ENCODE results near the gene CFAP77. TPM values are rescaled to one million over a fixed set of nuclear protein-coding genes. Genes with fewer than 3 reads are reported as not detected.

The CFAP77 gene
- total and polyA plus RNA-seq, 10 of the 15 experiments (the other 5 are each of a cell fraction or from before 2014, with no cell fraction given): 0.33 TPM; not detected in 9

GRCh38 chr9:132408521-132408920 is 1.5 kb upstream of the CFAP77 start (continued):
- TF ChIP-seq HDAC2 (IDR thresholded peaks at IDR 0.05) (no peak), ASH2L (IDR thresholded peaks at IDR 0.05; ENCODE audit: borderline replicate concordance, low read depth) (no peak)

- H3K27ac ChIP-seq (ENCODE audit: control insufficient read depth, insufficient read depth): no peak overlapping the region
- H2AFZ ChIP-seq (ENCODE audit: control insufficient read depth, low read depth, low read length): peak overlapping the region; percentile 24
- H3K4me1 ChIP-seq (ENCODE audit: control insufficient read depth, insufficient read depth, low read length): peaks cover 12% of the 10 kb centered on the region
- FAIRE-seq (no peak), ATAC-seq (no peak), DNase-seq (ENCODE audit: low read depth, low spot score) (no peak)
- no peaks in the 10 kb centered on the region for H4K20me1 ChIP-seq (ENCODE audit: control insufficient read depth, insufficient read depth)
- POLR2A ChIA-PET: interaction anchor here (0.6 kb wide), 1 partner anchor 11 kb away, joined by 6 read pairs; no protein-coding TSS in a partner anchor
- TF ChIP-seq CBX3 (IDR thresholded peaks at IDR 0.05; ENCODE audit: borderline replicate concordance, low read depth): no peak
- TF ChIP-seq TCF7 (IDR thresholded peaks at IDR 0.05; ENCODE audit: borderline replicate concordance): no peak
- CTCF ChIA-PET: no interaction called here
- RAD21 ChIA-PET (ENCODE audit: unreplicated experiment): interaction anchor here (0.6 to 0.7 kb wide), 2 partner anchors 98 to 910 kb away, joined by 3 read pairs; no protein-coding TSS in a partner anchor
- SMC1A ChIA-PET (ENCODE audit: uncharacterized antibody, unreplicated experiment): interaction anchor here (1.0 kb wide), 1 partner anchor 60 kb away, joined by 4 read pairs; no protein-coding TSS in a partner anchor
- no peaks in the 10 kb centered on the region for H3K9me3 ChIP-seq (replicated peaks; ENCODE audit: control insufficient read depth, insufficient read depth, low read length)
- WGBS (ENCODE audit: insufficient coverage, insufficient replicate concordance, low lambda C conversion rate, missing lambda C conversion rate): 8% methylated on average over 19 of the region's 19 CpGs
- no peaks in the 10 kb centered on the region for H3K36me3 ChIP-seq (ENCODE audit: control insufficient read depth in 2 of 2, insufficient read depth in 2 of 2, low read length in 1 of 2)
- BruUV-seq (replicated peaks): no TSS peak
- peaks cover 7% of the 10 kb centered on the region for H3K79me2 ChIP-seq (ENCODE audit: control insufficient read depth, insufficient read depth, low read length)
- in situ Hi-C loops (cut with MboI) (loop anchor here (5.0 kb wide), 1 partner anchor 167 kb away; no protein-coding TSS in a partner anchor), intact Hi-C loops (cut with micrococcal nuclease; ENCODE audit: unreplicated experiment) (loop anchor here (1.0 to 10.0 kb wide), 4 partner anchors 97 to 390 kb away; no protein-coding TSS in a partner anchor)
- H3K4me2 ChIP-seq (ENCODE audit: control insufficient read depth, insufficient read depth): peak overlapping the region; percentile 80
- H3K4me3 ChIP-seq: peak overlapping the region; percentile 29; the same call in 1 of the 2 replicates
- no peak overlapping the region for H3K9ac ChIP-seq (ENCODE audit: control insufficient read depth, insufficient read depth, low read length)
- peaks cover 0 to 21% of the 10 kb centered on the region in 2 experiments; a peak in 2 of 4 replicates for H3K27me3 ChIP-seq (replicated peaks in 1 of 2; ENCODE audit: control insufficient read depth in 2 of 2, insufficient read depth in 2 of 2, low read length in 1 of 2)
Observed at GRCh38 chr9:132410642-132411041, 631 bp downstream of the CFAP77 start.

- Histone ChIP-seq H3K27me3 (replicated peaks in 1 of 2; ENCODE audit: control insufficient read depth in 2 of 2, insufficient read depth in 2 of 2, low read length in 1 of 2) (peaks cover 0 to 24% of the 10 kb centered on the region in 2 experiments; a peak in 2 of 4 replicates), H3K4me3 (no peak overlapping the region), H3K79me2 (ENCODE audit: control insufficient read depth, insufficient read depth, low read length) (peaks cover 3% of the 10 kb centered on the region; the same call in 1 of the 2 replicates), H3K27ac (ENCODE audit: control insufficient read depth, insufficient read depth) (no peak overlapping the region), H4K20me1 (ENCODE audit: control insufficient read depth, insufficient read depth) (no peaks in the 10 kb centered on the region), H3K4me1 (ENCODE audit: control insufficient read depth, insufficient read depth, low read length) (peaks cover 12% of the 10 kb centered on the region), H2AFZ (ENCODE audit: control insufficient read depth, low read depth, low read length) (peak overlapping the region; percentile 24), H3K4me2 (ENCODE audit: control insufficient read depth, insufficient read depth) (peak overlapping the region; percentile 80), H3K9ac (ENCODE audit: control insufficient read depth, insufficient read depth, low read length) (no peak overlapping the region), H3K9me3 (replicated peaks; ENCODE audit: control insufficient read depth, insufficient read depth, low read length) (no peaks in the 10 kb centered on the region), H3K36me3 (ENCODE audit: control insufficient read depth in 2 of 2, insufficient read depth in 2 of 2, low read length in 1 of 2) (no peaks in the 10 kb centered on the region)
- ChIA-PET RAD21 (ENCODE audit: unreplicated experiment) (no interaction called here), CTCF (no interaction called here), POLR2A (no interaction called here), SMC1A (ENCODE audit: uncharacterized antibody, unreplicated experiment) (no interaction called here)
- ATAC-seq: peak; percentile 82
- in situ Hi-C loops (cut with MboI): loop anchor here (5.0 kb wide), 1 partner anchor 166 kb away; no protein-coding TSS in a partner anchor
- no peak for DNase-seq (ENCODE audit: low read depth, low spot score)
- no TSS peak for BruUV-seq (replicated peaks)
- no peak for FAIRE-seq
- WGBS (ENCODE audit: insufficient coverage, insufficient replicate concordance, low lambda C conversion rate, missing lambda C conversion rate): 2% methylated on average over 20 of the region's 20 CpGs
- intact Hi-C loops (cut with micrococcal nuclease; ENCODE audit: unreplicated experiment): loop anchor here (1.0 to 10.0 kb wide), 4 partner anchors 96 to 390 kb away; no protein-coding TSS in a partner anchor
- TF ChIP-seq NFIC (IDR thresholded peaks at IDR 0.05; ENCODE audit: low read depth, low read length) (no peak), ESRRA (IDR thresholded peaks at IDR 0.05; ENCODE audit: low read length) (no peak), SMC3 (IDR thresholded peaks at IDR 0.05; ENCODE audit: borderline replicate concordance, low read length) (peak; percentile 75), TCF3 (IDR thresholded peaks at IDR 0.05; ENCODE audit: borderline replicate concordance, insufficient read depth, low read depth, low read length) (peak; percentile 54; the same call in 1 of the 2 replicates), BCL3 (IDR thresholded peaks at IDR 0.05; ENCODE audit: borderline replicate concordance, insufficient read depth, low read depth, low read length, poor library complexity, severe bottlenecking) (no peak), CREB1 (IDR thresholded peaks at IDR 0.05; ENCODE audit: low read depth) (no peak)
Observed at GRCh38 chr9:132411091-132411508, 1.1 kb downstream of the CFAP77 start.
